Activated CD4-positive, alpha-beta T cell treated with anti-CD3 and anti-CD28 coated beads, Interleukin-2, amount 50 U/mL, for 48 hours (primary cell): ENCODE data around the gene SCN5A.
A peak's percentile ranks its signal among the peaks of the same experiment; 100 is the strongest.

Source experiments
- DNase-seq, 2 experiments: peaks; one replicate each; pipeline ENCODE4 v3.0.0-alpha.2; 2020

The SCN5A gene

DNA sequence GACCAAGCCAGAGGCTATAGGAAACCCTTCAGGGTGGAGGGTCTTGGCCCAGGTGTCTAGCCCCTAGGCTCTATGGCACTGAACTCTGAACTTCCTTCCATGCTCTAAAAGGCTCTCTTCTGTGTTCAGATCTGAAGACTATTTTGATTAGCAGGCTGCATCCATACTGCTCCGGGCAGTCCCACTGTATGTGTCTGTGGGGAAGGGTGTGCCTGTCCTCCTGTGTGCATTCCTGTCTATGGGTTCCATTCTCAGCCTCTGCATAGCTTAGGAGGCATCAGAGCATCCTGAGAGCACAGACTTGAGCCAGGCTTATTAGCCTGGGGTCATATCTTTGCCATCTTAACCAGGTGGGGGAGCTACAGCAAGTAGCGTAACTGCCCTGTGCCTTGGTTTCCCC is 115.3 kb downstream of the SCN5A start:
- no peak for DNase-seq

DNA sequence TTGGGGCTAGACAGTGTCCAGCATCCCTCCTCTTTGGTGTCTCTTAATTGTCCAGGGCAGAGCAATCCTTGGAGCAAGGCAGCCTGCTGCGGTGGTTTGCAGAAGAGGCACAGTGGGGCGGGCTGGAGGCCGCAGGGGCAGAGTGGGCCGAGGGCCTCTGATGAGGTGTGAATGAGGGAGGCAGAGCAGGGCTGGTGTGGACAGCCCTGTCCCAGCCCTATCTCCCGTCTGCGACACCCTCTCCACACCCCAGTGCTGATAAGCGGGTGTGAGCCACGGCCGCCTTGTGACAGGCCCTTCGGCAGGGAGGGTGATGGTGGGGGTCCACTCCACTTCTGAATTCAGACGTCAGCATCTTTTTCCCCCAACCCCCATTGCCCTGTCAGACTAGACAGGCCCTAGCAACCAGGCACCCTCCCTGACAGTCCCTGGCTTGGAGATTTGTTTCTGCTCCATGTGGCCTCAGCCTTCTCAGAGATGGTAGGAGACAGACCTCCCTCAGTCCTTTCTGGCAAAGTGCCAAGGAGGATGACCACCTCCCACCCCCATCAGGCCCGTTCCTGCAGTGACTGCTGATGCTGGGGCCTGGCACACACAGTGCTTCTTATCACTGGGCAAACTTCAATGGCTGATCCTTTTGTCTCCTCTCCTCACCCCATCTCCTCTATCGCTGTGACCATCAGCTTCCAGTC is 116.1 kb downstream of the SCN5A start:
- DNase-seq = no peak

DNA sequence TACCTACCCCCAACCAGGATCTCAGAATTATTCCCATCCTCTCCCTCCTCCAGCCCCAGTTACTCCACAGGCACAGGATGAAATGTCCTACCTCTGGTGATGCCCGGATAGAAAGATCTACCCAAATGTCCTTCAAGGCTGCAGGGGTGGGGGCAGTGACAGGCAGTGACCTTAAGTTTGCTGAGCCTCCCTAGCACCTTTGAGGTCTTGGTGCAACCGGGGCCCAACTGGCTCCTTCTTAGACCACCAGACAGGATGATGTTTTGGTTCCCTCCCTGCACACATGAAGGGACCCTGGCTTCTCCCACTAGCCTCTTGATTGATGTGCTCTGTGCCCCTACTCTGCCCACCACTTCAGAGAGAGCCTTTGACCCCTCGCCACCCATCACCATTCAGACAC is 117.0 kb downstream of the SCN5A start:
- DNase-seq = no peak

DNA sequence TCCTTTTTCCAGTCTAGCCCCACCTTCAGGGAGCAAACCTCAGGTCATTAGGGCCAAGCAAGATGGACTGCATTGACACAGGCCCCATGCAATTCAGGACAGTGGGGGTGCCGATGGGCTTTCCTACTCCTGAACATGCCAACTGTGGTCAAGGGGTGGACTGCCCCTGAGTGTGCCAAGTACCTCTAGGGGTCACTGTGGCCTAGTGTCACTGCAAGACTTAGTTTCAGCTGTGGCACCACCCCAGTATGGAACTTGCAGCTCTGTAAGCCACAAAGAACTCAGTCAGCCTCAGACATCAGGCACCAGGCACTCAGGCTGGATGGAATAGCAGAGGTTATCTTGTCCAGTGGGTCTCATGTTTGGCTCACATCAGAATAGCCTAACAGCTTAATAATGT is 121.0 kb downstream of the SCN5A start:
- DNase-seq = no peak

DNA sequence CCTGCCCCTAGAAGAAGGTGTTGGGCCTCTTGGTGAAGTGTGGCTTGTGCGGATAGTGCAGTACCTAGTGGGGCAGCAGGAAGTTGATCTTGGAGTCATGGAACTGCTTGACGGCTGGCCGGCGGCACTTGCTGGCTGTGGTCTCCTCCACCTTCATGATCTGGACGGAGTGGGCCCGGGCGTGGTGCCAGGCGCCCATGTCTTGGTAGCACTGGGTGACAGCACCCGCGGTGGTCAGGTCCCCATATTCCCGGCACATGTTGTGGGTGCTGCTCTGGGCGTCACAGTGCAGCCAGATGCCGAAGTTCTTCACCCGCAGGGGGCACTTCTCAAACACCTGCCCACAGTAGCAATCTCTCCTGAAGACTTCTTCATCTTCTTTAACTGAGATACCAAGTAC is 122.7 kb downstream of the SCN5A start:
- DNase-seq = no peak

DNA sequence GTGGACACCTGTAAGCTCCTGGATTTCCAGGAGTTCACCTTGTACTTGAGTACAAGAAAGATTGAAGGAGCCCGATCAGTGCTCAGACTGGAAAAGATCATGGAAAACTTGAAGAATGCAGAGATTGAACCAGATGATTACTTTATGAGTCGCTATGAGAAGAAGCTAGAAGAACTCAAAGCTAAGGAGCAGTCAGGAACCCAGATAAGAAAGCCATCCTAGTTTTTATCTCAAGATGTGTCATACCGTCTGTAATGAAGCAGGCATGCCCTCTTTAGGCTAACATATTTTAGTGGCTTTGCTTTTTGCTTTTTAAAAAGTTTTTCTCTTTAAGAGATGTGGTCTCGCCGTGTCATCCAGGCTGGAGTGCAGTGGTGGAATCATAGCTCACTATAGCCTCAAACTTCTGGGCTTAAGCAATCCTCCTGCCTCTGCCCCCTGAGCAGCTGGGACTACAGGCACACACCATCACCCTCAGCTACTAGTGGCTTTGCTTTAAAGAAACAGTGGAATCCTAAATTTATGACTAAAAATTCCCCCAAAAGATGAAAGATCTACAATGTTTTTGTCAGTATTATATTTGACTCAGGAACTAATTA is 125.2 kb downstream of the SCN5A start:
- DNase-seq = no peak

DNA sequence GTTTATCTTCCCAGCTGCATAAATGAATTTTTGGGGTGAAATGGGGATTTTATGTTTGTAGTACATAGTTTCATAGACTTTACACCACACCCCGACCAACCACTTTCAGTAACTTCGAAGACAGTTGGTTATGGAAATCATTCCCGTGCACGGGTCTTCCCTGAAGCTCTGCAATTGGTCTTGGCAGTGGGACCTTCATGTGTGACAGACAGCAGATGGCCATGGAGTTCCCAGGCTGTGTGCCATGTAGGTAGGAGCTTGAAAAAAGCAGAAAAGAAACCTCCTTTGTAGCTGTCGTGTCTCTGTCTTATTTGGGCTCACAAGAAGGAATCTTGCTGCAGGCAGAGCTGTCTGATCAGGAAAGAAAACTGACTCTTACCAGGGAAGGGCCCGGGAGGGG is 127.5 kb downstream of the SCN5A start:
- DNase-seq = no peak

DNA sequence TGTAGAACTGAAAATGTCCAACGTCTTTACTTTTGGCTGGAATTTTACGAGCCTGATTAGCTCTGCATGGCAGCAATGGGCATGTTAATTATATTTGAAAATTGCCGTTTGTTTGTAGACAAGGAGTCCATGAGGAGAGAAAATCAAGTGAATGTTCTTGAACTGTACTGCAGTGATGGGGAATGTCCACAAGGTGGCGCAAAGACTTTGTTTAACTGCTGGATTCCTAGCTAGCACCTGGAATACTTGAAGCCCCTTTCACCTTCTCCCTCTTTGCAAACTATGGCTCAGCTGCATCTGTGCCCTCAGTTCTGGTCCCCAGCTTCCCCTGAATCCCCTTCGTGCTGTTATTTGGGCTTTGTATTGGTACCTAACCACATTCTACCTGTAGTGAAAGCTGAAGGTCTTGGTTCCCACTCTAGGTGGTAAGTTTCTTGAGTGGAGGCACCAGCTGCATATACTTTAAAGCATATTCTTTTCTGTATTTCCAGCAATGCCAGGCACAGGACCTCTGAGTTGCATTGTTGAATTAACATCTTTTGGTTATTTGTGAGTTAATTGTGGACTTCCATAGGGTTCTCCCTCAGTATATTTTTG is 128.0 kb downstream of the SCN5A start:
- DNase-seq = peak; percentile 63 to 70

DNA sequence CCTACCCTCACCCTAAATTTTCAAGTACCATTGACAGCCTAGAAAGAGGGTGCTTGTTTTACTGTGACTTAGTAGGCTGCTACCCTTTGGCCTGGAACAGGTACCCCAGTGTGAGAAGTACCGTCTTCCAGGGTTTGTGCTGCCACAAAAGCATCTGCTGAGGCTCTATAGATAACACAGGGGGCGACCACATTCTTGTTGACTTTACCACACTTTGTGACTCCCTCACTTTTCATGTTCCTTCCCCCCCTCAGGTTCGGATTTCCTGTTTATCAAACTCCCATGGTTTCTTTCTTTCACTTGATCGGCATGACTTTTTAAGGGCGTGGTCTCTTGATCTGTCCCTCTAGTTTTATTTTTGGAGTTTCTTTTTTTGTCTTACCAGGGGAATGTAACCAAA is 129.8 kb downstream of the SCN5A start:
- no peak for DNase-seq

DNA sequence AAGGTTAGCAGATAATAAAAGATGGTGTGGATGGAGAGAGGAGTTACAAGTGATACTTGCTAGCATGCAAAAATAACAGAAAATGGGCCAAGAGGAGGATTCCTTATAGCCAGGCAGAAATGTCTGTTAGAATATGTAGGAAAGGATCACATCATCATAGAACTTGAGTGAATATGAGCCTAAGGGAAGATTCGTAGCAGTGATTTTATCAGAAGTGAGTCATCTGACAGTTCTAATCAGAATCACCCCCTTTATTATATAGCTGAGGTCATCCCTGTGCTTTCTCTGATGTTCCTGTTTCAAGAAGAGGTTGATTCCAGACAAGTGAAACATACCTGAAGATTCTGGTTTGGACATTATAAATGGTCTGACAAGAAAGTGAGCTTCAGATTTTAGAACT is 130.5 kb downstream of the SCN5A start:
- DNase-seq = no peak

DNA sequence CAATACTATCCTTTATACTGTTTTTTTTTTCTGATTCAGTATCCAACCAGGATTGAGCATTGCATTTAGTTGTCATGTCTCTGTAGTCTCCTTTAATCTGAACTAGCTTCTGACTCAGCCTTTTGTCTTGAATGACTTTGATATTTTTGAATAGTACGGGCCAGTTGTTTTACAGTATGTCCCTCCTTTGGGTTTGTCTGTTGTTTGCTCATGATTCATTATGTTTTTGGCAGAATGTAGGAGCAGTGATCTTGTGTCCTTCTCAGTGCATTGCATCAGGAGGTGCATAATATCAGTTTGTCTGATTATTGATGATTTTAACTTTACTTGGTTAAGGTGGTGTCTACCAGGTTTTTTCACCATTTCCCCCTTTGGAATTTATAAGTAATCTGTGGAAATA is 132.8 kb downstream of the SCN5A start:
- no peak for DNase-seq

DNA sequence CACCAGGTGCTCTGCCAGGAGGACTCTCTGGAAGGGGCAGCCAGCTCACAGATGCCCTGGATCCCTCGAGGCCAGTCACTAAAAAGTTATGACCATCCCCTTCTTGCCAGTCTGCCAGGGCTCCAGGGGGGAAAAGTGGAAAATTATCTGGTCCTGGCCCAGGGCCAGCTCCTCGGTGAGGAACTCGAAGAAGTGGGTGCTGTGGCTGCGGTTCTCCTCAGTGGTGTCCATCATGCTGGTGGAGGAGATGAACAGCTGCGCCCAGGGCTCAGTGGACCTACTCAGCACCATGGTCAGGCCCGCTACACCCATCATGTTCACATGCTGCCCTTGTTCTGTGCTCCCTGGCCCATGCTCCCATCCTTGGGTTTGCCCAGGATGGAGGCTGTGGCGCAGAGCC is 134.1 kb downstream of the SCN5A start:
- DNase-seq = no peak

DNA sequence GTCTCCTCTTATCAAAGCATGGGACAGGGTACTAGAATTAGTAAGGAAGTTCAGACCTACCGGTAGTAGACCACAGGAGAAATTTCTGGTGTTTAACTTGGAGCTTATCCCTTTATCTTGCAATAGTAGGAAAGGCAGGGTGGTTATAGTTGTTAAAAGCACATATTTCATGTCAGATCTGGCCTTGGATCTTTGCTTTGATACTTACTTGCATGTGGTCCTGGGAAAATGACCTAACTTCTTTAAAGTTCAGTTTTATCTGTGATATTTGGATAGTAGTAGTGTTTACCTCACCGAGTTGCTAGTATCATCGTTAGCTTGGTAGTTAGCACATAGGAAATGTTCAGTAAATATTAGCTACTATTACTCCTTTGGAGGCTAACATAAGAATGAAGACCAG is 137.9 kb downstream of the SCN5A start:
- DNase-seq = no peak

DNA sequence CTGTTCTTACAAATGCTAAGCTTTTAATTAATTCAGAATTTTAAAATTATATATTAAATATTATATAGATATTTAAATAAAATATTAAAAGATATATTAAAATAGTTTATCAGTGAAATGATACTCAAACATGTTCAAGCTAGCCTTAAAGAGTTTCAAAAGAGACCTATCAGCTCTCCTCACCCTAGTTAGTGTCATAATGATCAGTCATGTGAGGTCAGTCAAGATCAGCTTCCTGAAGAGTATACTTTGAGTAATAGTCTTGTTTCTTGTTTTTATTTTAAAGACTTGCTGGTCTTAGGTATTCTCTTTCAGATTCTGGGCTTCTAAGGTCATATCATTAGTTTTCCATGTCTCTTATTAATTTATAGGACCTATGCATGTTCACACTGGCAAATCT is 138.9 kb downstream of the SCN5A start:
- DNase-seq = no peak

DNA sequence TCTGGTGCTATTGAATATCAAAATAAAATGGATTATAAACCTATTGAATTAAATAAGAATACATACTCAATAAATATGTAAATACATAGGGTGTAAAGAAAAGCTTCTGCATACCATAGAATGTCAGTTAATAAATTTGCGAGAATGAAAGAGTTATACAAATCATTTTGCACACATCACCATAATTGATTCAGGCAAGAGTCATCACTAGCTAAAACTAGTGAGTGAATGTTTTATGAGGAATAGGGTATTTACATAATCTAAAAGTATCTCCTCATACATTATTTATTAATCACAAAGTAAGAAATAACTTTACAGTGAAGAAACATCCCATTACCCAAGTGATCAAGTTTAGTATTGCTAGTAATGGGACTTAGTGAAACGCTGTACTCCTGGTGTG is 139.8 kb downstream of the SCN5A start:
- no peak for DNase-seq

DNA sequence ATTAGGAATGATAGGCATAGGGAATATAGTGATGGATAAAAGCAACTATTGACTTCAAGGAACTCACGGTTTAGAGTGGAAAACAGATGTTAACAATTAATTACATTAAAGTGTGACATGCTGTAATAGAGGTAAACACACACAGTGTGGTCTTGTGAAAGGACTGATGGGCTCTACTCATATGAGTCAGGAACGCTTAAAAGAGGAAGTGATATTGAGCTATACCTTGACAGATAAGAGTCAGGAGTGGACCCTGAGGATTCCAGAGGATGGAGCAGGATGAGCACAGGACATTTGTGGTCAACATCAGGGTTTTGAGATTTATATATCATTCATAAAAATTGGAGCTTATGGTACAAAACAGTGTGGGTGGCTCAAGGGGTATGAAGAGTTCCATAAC is 142.4 kb downstream of the SCN5A start:
- DNase-seq = no peak

DNA sequence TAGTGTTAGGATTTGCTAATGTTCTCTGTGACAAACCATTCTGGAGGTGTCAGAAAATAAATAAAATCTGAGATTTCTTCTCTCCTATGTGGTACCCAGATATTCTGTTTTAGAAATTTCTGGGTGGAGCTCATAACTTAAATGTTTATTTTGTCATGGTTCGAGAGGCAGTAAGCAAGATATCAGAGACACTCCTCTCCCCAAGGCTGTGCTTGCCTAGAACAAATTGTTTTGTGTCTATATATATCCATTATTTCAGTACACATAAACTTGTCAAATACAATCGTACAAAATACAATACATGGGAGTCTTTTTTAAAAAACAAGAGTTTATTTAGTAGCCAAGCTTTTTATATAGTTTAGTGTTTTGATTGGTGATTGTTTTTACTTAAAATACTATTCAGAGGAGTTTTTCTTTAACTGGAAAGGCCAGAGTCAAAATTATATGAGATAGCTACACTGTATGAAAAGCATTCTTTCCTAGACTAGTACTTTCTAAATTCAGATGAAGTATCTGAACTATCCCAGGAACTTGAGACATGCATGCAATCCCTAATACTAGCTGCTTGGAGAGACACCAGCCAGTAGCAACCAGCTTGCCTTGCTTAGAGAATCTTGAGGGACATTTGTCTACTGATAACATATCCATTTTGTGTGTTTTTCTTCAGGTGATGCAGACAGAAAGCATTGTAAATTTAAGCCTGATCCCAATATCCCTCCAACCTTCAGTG is 148.6 kb downstream of the SCN5A start:
- DNase-seq = no peak
